GM23338 (cell line): ENCODE measurements around the gene UBAP1L. TPM values are rescaled to one million over a fixed set of nuclear protein-coding genes. Genes with fewer than 3 reads are reported as not detected.
A peak's percentile ranks its signal among the peaks of the same experiment; 100 is the strongest.

Experiments used
- ATAC-seq: fragments of 200-7000 bp; cut with Tn5 transposase; 3 replicates; pipeline ENCODE4 v1.9.1; 2020
- DNase-seq: peaks from one replicate; pipeline ENCODE4 v3.0.0-alpha.2; 2015; ENCODE audit warnings: low spot score
- H2AFZ ChIP-seq: fragments of 200-600 bp; sonication (generic); 2 replicates; pipeline ENCODE4 v1.8.0; 2016; ENCODE audit warnings: antibody characterized with exemption, mild to moderate bottlenecking, moderate library complexity
- H3F3A ChIP-seq: fragments of 200-600 bp; sonication (generic); replicated peaks from 2 replicates; pipeline ENCODE4 v1.8.0; 2017; ENCODE audit warnings: antibody characterized with exemption, mixed run types, low read depth
- H3K27ac ChIP-seq: fragments of 200-600 bp; sonication (generic); 2 replicates; pipeline ENCODE4 v1.6.1; 2016; ENCODE audit warnings: low read depth
- H3K27me3 ChIP-seq: fragments of 200-600 bp; sonication (generic); 2 replicates; pipeline ENCODE4 v1.8.0; 2016; ENCODE audit warnings: mild to moderate bottlenecking, mixed run types, moderate library complexity; ENCODE audit not compliant: insufficient read depth
- H3K36me3 ChIP-seq: fragments of 200-600 bp; sonication (generic); 2 replicates; pipeline ENCODE4 v1.8.0; 2016; ENCODE audit warnings: mild to moderate bottlenecking; ENCODE audit not compliant: insufficient read depth
- H3K4me1 ChIP-seq: fragments of 200-600 bp; sonication (generic); 2 replicates; pipeline ENCODE4 v1.8.0; 2016; ENCODE audit warnings: mild to moderate bottlenecking, moderate library complexity; ENCODE audit not compliant: insufficient read depth
- H3K4me2 ChIP-seq: fragments of 200-600 bp; sonication (generic); 2 replicates; pipeline ENCODE4 v1.7.1; 2017; ENCODE audit warnings: mixed run types
- H3K4me3 ChIP-seq: fragments of 200-600 bp; sonication (generic); 2 replicates; pipeline ENCODE4 v1.6.1; 2016; ENCODE audit warnings: mixed run types
- H3K79me2 ChIP-seq: fragments of 200-600 bp; sonication (generic); replicated peaks from 2 replicates; pipeline ENCODE4 v1.8.0; 2017; ENCODE audit warnings: mild to moderate bottlenecking; ENCODE audit not compliant: insufficient read depth
- H3K9me2 ChIP-seq: fragments of 200-600 bp; sonication (generic); 2 replicates; pipeline ENCODE4 v1.8.0; 2017; ENCODE audit not compliant: insufficient read depth
- H4K20me1 ChIP-seq: fragments of 200-600 bp; sonication (generic); replicated peaks from 2 replicates; pipeline ENCODE4 v1.8.0; 2017; ENCODE audit warnings: mild to moderate bottlenecking; ENCODE audit not compliant: insufficient read depth
- H3K27ac Mint-ChIP-seq: 2 replicates; pipeline ENCODE4 v1.8.0; 2020; ENCODE audit warnings: inconsistent platforms, mild to moderate bottlenecking, moderate library complexity, mixed read lengths
- H3K27me3 Mint-ChIP-seq: 3 replicates; pipeline ENCODE4 v1.8.0; 2022; ENCODE audit warnings: low read depth, mild to moderate bottlenecking, moderate library complexity, mixed read lengths, inconsistent platforms; ENCODE audit not compliant: insufficient read depth, poor library complexity
- H3K36me3 Mint-ChIP-seq: 3 replicates; pipeline ENCODE4 v1.8.0; 2021; ENCODE audit warnings: low read depth, mild to moderate bottlenecking, inconsistent platforms, moderate library complexity, mixed read lengths
- H3K4me1 Mint-ChIP-seq: 3 replicates; pipeline ENCODE4 v1.8.0; 2020; ENCODE audit warnings: mild to moderate bottlenecking, inconsistent platforms, mixed read lengths
- H3K4me3 Mint-ChIP-seq: 3 replicates; pipeline ENCODE4 v1.8.0; 2021; ENCODE audit warnings: moderate library complexity, mild to moderate bottlenecking, inconsistent platforms, mixed read lengths
- H3K9me3 Mint-ChIP-seq: 3 replicates; pipeline ENCODE4 v1.8.0; 2020; ENCODE audit warnings: moderate library complexity, mild to moderate bottlenecking, inconsistent platforms, mixed read lengths
- CREB1 ChIP-seq: fragments of 250-450 bp; sonication (Bioruptor Pico); IDR thresholded peaks from 2 replicates; pipeline ENCODE4 v1.5.0; 2020; ENCODE audit warnings: low read depth, mild to moderate bottlenecking, moderate library complexity
- EZH2 ChIP-seq: fragments of 200-600 bp; sonication (generic); IDR thresholded peaks from one replicate; pipeline ENCODE4 v1.8.0; 2017; ENCODE audit warnings: antibody characterized with exemption, mild to moderate bottlenecking, low read depth; ENCODE audit not compliant: unreplicated experiment
- EZH2phosphoT487 ChIP-seq: fragments of 200-600 bp; sonication (generic); IDR thresholded peaks from one replicate; pipeline ENCODE4 v1.8.1; 2018; ENCODE audit warnings: antibody characterized with exemption; ENCODE audit not compliant: unreplicated experiment
- NANOG ChIP-seq: IDR thresholded peaks from 2 replicates; pipeline ENCODE4 v1.6.1; 2016; ENCODE audit warnings: antibody characterized with exemption, borderline replicate concordance
- POLR2AphosphoS5 ChIP-seq: IDR thresholded peaks from 2 replicates; pipeline ENCODE4 v1.6.1; 2016; ENCODE audit warnings: antibody characterized with exemption, low read depth
- STAT1 ChIP-seq: IDR thresholded peaks from one replicate; pipeline ENCODE4 v1.6.1; 2016; ENCODE audit warnings: antibody characterized with exemption; ENCODE audit not compliant: unreplicated experiment
- ZNF114 ChIP-seq: fragments of 250-450 bp; sonication (Bioruptor Pico); IDR thresholded peaks from 2 replicates; pipeline ENCODE4 v1.5.0; 2020; ENCODE audit warnings: mild to moderate bottlenecking, moderate library complexity
- ZNF331 ChIP-seq: fragments of 250-450 bp; sonication (Bioruptor Pico); IDR thresholded peaks from 2 replicates; pipeline ENCODE4 v1.5.0; 2020; ENCODE audit warnings: low read depth, mild to moderate bottlenecking, moderate library complexity
- polyA plus RNA-seq: library from polyadenylated mRNA; unstranded; fragments of >200 nt; fragmentation: Nextera tagmentation; extraction: Ambion mirVana; gene quantifications from 2 replicates; pipeline ENCODE4 v1.2.1, GENCODE V29; 2016
- total RNA-seq: library from RNA; depleted of rRNA; stranded (reverse); fragments of >200 nt; shearing (Covaris generic); gene quantifications from 2 replicates; pipeline ENCODE4 v1.2.3, GENCODE V29; 2014
- TF ChIP-seq, protein P1 (sequence below), 2 experiments: fragments of 200-600 bp in 1 of 2; sonication (generic) in 1 of 2; conservative IDR thresholded peaks; 2 replicates each; pipeline versions ENCODE4 v1.5.1 to v1.6.1; 2016 to 2017; ENCODE audit warnings: antibody characterized with exemption in 2 of 2, low read depth in 2 of 2, mild to moderate bottlenecking in 2 of 2, moderate library complexity in 1 of 2
- TF ChIP-seq, protein P2 (sequence below): IDR thresholded peaks from one replicate; pipeline ENCODE4 v1.6.1; 2018; ENCODE audit warnings: antibody characterized with exemption; ENCODE audit not compliant: unreplicated experiment
- TF ChIP-seq, protein P3 (sequence below): IDR thresholded peaks from 2 replicates; pipeline ENCODE4 v1.6.1; 2016; ENCODE audit warnings: antibody characterized with exemption

UBAP1L gene
- total and polyA plus RNA-seq, 2 experiments from 2014 or later: 0.53 to 1.5 TPM

DNA sequence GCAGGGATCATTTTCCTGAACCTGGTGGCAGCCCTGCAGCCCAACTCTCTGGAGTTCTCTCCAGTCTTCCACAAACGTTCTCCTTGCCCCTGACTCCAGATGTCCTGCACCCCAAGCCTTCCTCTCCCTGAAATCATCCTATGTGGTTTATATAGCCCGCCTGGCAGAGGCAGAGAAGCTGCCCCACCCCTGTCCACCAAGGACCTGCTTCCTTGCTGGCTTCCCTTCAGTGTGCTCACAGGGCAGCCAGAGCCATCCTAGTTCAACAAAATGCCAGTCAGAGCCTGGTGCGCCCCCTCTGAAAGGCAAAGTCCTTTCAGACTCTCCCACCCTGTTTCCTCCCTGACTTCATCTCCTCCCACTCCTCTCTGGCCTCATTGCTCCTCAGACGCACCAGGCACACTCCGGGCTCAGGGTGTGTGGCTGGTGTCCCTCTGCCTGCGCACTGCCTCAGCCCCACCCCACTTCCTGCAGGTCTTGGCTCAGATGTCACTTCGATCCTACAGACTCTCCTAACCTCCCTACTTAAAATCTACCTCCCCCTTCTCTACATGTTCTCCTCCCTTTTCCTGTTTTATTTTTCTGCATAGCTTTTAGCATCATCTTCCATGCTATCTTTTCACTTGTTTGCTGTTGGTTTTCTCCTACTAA, 32.6 kb downstream of the UBAP1L start:
- H3K4me2 ChIP-seq: peak overlapping the region; percentile 75
- peaks cover 29% of the 10 kb centered on the region for H3F3A ChIP-seq
- H4K20me1 ChIP-seq: no peaks in the 10 kb centered on the region
- 0 out of 2 replicates have a peak, but pooled peaks cover 3% of the 10 kb centered on the region for H3K27me3 ChIP-seq
- H3K27ac Mint-ChIP-seq: no peak overlapping the region
- H3K27ac ChIP-seq: peak overlapping the region; percentile 84
- DNase-seq (peak; percentile 62), ATAC-seq (peak; percentile 30)
- H3K4me1 ChIP-seq: peaks cover 47% of the 10 kb centered on the region
- H3K4me3 Mint-ChIP-seq: peak overlapping the region; percentile 18
- H3K9me2 ChIP-seq: no peaks in the 10 kb centered on the region
- H3K4me3 ChIP-seq: peak overlapping the region; percentile 42
- H3K4me1 Mint-ChIP-seq: peaks cover 67% of the 10 kb centered on the region
- H2AFZ ChIP-seq: peak overlapping the region; percentile 80; the same call in 1 of the 2 replicates
- TF ChIP-seq, protein P1, sequence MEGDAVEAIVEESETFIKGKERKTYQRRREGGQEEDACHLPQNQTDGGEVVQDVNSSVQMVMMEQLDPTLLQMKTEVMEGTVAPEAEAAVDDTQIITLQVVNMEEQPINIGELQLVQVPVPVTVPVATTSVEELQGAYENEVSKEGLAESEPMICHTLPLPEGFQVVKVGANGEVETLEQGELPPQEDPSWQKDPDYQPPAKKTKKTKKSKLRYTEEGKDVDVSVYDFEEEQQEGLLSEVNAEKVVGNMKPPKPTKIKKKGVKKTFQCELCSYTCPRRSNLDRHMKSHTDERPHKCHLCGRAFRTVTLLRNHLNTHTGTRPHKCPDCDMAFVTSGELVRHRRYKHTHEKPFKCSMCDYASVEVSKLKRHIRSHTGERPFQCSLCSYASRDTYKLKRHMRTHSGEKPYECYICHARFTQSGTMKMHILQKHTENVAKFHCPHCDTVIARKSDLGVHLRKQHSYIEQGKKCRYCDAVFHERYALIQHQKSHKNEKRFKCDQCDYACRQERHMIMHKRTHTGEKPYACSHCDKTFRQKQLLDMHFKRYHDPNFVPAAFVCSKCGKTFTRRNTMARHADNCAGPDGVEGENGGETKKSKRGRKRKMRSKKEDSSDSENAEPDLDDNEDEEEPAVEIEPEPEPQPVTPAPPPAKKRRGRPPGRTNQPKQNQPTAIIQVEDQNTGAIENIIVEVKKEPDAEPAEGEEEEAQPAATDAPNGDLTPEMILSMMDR (conservative IDR thresholded peaks at IDR 0.05; ENCODE audit: low read depth in 2 of 2): 0 out of 4 replicates have a peak, but pooled peaks of 1 of the 2 experiments have one; percentile 7
- TF ChIP-seq CREB1 (CRISPR knock-in tag): no peak
- TF ChIP-seq POLR2AphosphoS5: 0 out of 2 replicates have a peak, but pooled peaks have one; percentile 32
- H3K36me3 Mint-ChIP-seq: no peaks in the 10 kb centered on the region; the same call in 2 of the 3 replicates
- no peaks in the 10 kb centered on the region for H3K79me2 ChIP-seq
- peaks cover 3% of the 10 kb centered on the region; the same call in 1 of the 3 replicates for H3K9me3 Mint-ChIP-seq
- no peaks in the 10 kb centered on the region for H3K36me3 ChIP-seq
- H3K27me3 Mint-ChIP-seq: peaks cover 20% of the 10 kb centered on the region

DNA sequence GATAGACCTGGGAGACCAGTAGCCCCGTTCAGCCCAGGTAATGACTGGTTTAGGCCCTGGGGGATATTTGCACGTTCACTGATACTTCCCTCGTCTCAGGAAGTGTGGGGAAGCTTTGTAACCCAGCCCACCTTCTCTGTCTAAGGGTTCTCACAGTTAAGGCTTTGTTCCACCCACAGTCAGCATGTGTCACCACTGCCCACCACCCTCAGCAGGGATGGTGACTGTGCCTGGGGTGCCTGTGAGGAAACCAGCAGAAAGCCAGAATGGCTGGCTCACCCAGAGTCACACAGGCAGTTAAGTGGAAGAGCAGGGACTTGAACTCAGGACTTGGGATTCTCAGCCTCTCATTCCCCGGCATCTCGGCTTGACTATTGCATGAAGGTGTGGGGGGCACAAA, 33.2 kb downstream of the UBAP1L start:
- H3K4me1 ChIP-seq: peaks cover 47% of the 10 kb centered on the region
- H3K9me3 Mint-ChIP-seq: peaks cover 3% of the 10 kb centered on the region; the same call in 1 of the 3 replicates
- ATAC-seq: no peak
- no peak overlapping the region for H3K4me3 ChIP-seq
- H4K20me1 ChIP-seq: no peaks in the 10 kb centered on the region
- no peak overlapping the region for H3K27ac Mint-ChIP-seq
- H3K36me3 Mint-ChIP-seq: no peaks in the 10 kb centered on the region; the same call in 2 of the 3 replicates
- no peak overlapping the region for H3K4me3 Mint-ChIP-seq
- H3F3A ChIP-seq: peaks cover 29% of the 10 kb centered on the region
- H3K4me1 Mint-ChIP-seq: peaks cover 61% of the 10 kb centered on the region
- DNase-seq: no peak
- H3K79me2 ChIP-seq: no peaks in the 10 kb centered on the region
- no peaks in the 10 kb centered on the region for H3K36me3 ChIP-seq
- peak overlapping the region; percentile 66; the same call in 1 of the 2 replicates for H2AFZ ChIP-seq
- 0 out of 2 replicates have a peak, but pooled peaks cover 3% of the 10 kb centered on the region for H3K27me3 ChIP-seq
- H3K4me2 ChIP-seq: 0 out of 2 replicates have a peak overlapping the region, but pooled peaks have one; percentile 75
- no peaks in the 10 kb centered on the region for H3K9me2 ChIP-seq
- peaks cover 19% of the 10 kb centered on the region for H3K27me3 Mint-ChIP-seq
- H3K27ac ChIP-seq: no peak overlapping the region
- TF ChIP-seq POLR2AphosphoS5 (no peak), EZH2 (no peak), STAT1 (no peak), ZNF331 (CRISPR knock-in tag) (no peak), NANOG (no peak), CREB1 (CRISPR knock-in tag) (no peak), EZH2phosphoT487 (no peak), ZNF114 (no peak)
- TF ChIP-seq, protein P2, sequence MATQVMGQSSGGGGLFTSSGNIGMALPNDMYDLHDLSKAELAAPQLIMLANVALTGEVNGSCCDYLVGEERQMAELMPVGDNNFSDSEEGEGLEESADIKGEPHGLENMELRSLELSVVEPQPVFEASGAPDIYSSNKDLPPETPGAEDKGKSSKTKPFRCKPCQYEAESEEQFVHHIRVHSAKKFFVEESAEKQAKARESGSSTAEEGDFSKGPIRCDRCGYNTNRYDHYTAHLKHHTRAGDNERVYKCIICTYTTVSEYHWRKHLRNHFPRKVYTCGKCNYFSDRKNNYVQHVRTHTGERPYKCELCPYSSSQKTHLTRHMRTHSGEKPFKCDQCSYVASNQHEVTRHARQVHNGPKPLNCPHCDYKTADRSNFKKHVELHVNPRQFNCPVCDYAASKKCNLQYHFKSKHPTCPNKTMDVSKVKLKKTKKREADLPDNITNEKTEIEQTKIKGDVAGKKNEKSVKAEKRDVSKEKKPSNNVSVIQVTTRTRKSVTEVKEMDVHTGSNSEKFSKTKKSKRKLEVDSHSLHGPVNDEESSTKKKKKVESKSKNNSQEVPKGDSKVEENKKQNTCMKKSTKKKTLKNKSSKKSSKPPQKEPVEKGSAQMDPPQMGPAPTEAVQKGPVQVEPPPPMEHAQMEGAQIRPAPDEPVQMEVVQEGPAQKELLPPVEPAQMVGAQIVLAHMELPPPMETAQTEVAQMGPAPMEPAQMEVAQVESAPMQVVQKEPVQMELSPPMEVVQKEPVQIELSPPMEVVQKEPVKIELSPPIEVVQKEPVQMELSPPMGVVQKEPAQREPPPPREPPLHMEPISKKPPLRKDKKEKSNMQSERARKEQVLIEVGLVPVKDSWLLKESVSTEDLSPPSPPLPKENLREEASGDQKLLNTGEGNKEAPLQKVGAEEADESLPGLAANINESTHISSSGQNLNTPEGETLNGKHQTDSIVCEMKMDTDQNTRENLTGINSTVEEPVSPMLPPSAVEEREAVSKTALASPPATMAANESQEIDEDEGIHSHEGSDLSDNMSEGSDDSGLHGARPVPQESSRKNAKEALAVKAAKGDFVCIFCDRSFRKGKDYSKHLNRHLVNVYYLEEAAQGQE: no peak
- TF ChIP-seq, protein P3, sequence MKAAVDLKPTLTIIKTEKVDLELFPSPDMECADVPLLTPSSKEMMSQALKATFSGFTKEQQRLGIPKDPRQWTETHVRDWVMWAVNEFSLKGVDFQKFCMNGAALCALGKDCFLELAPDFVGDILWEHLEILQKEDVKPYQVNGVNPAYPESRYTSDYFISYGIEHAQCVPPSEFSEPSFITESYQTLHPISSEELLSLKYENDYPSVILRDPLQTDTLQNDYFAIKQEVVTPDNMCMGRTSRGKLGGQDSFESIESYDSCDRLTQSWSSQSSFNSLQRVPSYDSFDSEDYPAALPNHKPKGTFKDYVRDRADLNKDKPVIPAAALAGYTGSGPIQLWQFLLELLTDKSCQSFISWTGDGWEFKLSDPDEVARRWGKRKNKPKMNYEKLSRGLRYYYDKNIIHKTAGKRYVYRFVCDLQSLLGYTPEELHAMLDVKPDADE: no peak
